ENCODE measurements around the gene A1CF. TPM values are rescaled to one million over a fixed set of nuclear protein-coding genes. Genes with fewer than 3 reads are reported as not detected.
"Not testable (repeated sequence)": the region's sequence is repeated elsewhere in the genome, so short reads cannot be mapped to it uniquely, and the experiment has no call there.

Gene A1CF
- total and polyA plus RNA-seq, 7 donors, result 0.36 to 22.0 (median 8.4) TPM; not detected in 2

- H3K27ac ChIP-seq, result no peak overlapping the region
- TF ChIP-seq CTCF (IDR thresholded peaks at IDR 0.05) (no peak), EP300 (IDR thresholded peaks at IDR 0.05) (no peak), POLR2A (IDR thresholded peaks at IDR 0.05) (no peak), POLR2AphosphoS5 (IDR thresholded peaks at IDR 0.05) (no peak)
- WGBS, 2 donors, result 17 to 61% methylated on average over 3 of the region's 3 CpGs
Measured at GRCh38 chr10:50884302-50884701, 1.1 kb downstream of the A1CF start.

GRCh38 chr10:50883629-50884028, 1.8 kb downstream of the A1CF start:
- intact Hi-C loops (cut with DNase I), result no loop called here
- 63 to 73% methylated on average over 5 of the region's 5 CpGs for WGBS, 2 donors
- Histone ChIP-seq H3K4me3 (no peak overlapping the region), H3K27me3 (no peaks in the 10 kb centered on the region), H3K4me1 (no peaks in the 10 kb centered on the region), H3K36me3 (no peaks in the 10 kb centered on the region), H3K9me3 (no peaks in the 10 kb centered on the region), H3K27ac (no peak overlapping the region)
- TF ChIP-seq POLR2AphosphoS5 (IDR thresholded peaks at IDR 0.05), result no peak
- DNase-seq, result no peak

More at GRCh38 chr10:50884302-50884701, 1.1 kb downstream of the A1CF start:
- H3K27me3 ChIP-seq, result no peaks in the 10 kb centered on the region
- no peaks in the 10 kb centered on the region for H3K4me1 ChIP-seq
- intact Hi-C loops (cut with DNase I), result no loop called here
- no peaks in the 10 kb centered on the region for H3K36me3 ChIP-seq
- DNase-seq, result no peak
- H3K4me3 ChIP-seq, result no peak overlapping the region
- no peaks in the 10 kb centered on the region for H3K9me3 ChIP-seq

- Histone ChIP-seq H3K4me3 (no peak overlapping the region), H3K4me1 (no peaks in the 10 kb centered on the region), H3K27me3 (no peaks in the 10 kb centered on the region), H3K27ac (no peak overlapping the region), H3K36me3 (no peaks in the 10 kb centered on the region), H3K9me3 (no peaks in the 10 kb centered on the region)
- TF ChIP-seq POLR2A (IDR thresholded peaks at IDR 0.05) (no peak), POLR2AphosphoS5 (IDR thresholded peaks at IDR 0.05) (no peak), EP300 (IDR thresholded peaks at IDR 0.05) (no peak), CTCF (IDR thresholded peaks at IDR 0.05) (no peak)
- DNase-seq, result no peak
- intact Hi-C loops (cut with DNase I), result no loop called here
- WGBS, 2 donors, result 64 to 83% methylated on average over 2 of the region's 2 CpGs
Measured at GRCh38 chr10:50882540-50882983, 2.9 kb downstream of the A1CF start.

GRCh38 chr10:50881046-50881445, 4.4 kb downstream of the A1CF start:
- DNase-seq; H3K4me3 ChIP-seq; intact Hi-C loops (cut with DNase I); H3K9me3 ChIP-seq; H3K4me1 ChIP-seq; H3K27ac ChIP-seq; H3K36me3 ChIP-seq; H3K27me3 ChIP-seq: not testable (repeated sequence)
- WGBS, 2 donors, result 94 to 95% methylated on average over 10 of the region's 10 CpGs

GRCh38 chr10:50876429-50876828, 9.0 kb downstream of the A1CF start:
- WGBS, 2 donors, result 92 to 93% methylated on average over 2 of the region's 2 CpGs
- Histone ChIP-seq H3K27me3 (no peaks in the 10 kb centered on the region), H3K4me1 (no peaks in the 10 kb centered on the region), H3K27ac (no peak overlapping the region), H3K4me3 (no peak overlapping the region), H3K36me3 (no peaks in the 10 kb centered on the region), H3K9me3 (no peaks in the 10 kb centered on the region)
- DNase-seq, result no peak
- intact Hi-C loops (cut with DNase I), result no loop called here
- no peak for TF ChIP-seq POLR2A (IDR thresholded peaks at IDR 0.05)
- no peak for TF ChIP-seq CTCF (IDR thresholded peaks at IDR 0.05)
- TF ChIP-seq POLR2AphosphoS5 (IDR thresholded peaks at IDR 0.05), result no peak
- no peak for TF ChIP-seq EP300 (IDR thresholded peaks at IDR 0.05)

- intact Hi-C loops (cut with DNase I), result no loop called here
- H3K27ac ChIP-seq, result no peak overlapping the region
- WGBS, 2 donors, result 32 to 74% methylated on average over 5 of the region's 5 CpGs
Measured at GRCh38 chr10:50874723-50875122, 10.7 kb downstream of the A1CF start.

More at GRCh38 chr10:50874723-50875122, 10.7 kb downstream of the A1CF start:
- Histone ChIP-seq H3K9me3 (no peaks in the 10 kb centered on the region), H3K27me3 (no peaks in the 10 kb centered on the region), H3K4me3 (no peak overlapping the region), H3K36me3 (no peaks in the 10 kb centered on the region), H3K4me1 (no peaks in the 10 kb centered on the region)
- DNase-seq, result no peak
- TF ChIP-seq POLR2AphosphoS5 (IDR thresholded peaks at IDR 0.05), result no peak

Measured in sigmoid colon (tissue), 7 donors.